ENCODE measurements around the gene UBE2R2.

- no peak for TF ChIP-seq CTCF (IDR thresholded peaks at IDR 0.05)
- TF ChIP-seq POLR2A (IDR thresholded peaks at IDR 0.05): no peak
These were observed 76.9 kb downstream of the UBE2R2 start for GRCh38 chr9:33893861-33894260.
